Measurements from ENCODE around the gene SMAD7. TPM values are rescaled to one million over a fixed set of nuclear protein-coding genes. Genes with fewer than 3 reads are reported as not detected.
A peak's percentile ranks its signal among the peaks of the same experiment; 100 is the strongest.

Gene SMAD7
- total RNA-seq, 1 donor from 2014 or later, result 54.4 TPM

- DNase-seq (ENCODE audit: low spot score), result no peak
Measured at GRCh38 chr18:48946329-48946835, 4.4 kb downstream of the SMAD7 start.

DNA sequence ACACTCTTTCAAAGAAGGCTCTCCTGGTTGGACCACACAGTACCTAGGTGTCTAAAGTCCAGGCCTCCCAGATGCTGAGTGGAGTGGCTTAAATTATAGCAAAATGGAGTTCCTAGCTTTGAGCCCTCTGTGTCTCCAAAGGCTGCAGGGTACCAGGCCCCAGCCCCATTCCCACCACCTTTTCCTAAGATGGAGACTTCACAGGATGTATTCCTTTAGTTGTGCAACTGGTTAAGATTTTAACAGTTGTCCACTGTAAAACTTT, 4.9 kb downstream of the SMAD7 start:
- peak; percentile 7 for DNase-seq (ENCODE audit: low spot score)

- DNase-seq (ENCODE audit: low spot score), result peak; percentile 35
Measured at GRCh38 chr18:48944634-48945033, 6.1 kb downstream of the SMAD7 start.

- DNase-seq (ENCODE audit: low spot score), result no peak
Measured at GRCh38 chr18:48943736-48944527, 6.8 kb downstream of the SMAD7 start.

DNA sequence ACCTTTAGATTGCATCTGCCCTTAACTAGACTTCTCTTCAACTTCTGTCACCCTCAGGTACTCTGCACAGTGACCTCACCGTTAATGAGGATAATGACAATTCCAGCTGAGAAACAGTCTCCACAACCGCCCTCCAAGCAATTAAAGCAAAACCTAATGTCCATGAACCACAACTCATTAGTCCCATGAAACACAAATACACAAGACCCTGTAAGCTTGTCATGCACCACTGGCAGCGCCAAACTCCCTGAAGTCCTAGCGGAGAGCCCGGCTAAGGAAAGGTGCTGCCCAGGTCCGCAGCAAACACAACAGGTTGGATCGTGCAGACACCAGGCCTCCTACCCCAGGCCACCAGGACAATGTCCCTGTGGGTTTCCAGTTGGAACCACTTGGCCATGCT, 7.4 kb downstream of the SMAD7 start:
- DNase-seq (ENCODE audit: low spot score), result no peak

DNA sequence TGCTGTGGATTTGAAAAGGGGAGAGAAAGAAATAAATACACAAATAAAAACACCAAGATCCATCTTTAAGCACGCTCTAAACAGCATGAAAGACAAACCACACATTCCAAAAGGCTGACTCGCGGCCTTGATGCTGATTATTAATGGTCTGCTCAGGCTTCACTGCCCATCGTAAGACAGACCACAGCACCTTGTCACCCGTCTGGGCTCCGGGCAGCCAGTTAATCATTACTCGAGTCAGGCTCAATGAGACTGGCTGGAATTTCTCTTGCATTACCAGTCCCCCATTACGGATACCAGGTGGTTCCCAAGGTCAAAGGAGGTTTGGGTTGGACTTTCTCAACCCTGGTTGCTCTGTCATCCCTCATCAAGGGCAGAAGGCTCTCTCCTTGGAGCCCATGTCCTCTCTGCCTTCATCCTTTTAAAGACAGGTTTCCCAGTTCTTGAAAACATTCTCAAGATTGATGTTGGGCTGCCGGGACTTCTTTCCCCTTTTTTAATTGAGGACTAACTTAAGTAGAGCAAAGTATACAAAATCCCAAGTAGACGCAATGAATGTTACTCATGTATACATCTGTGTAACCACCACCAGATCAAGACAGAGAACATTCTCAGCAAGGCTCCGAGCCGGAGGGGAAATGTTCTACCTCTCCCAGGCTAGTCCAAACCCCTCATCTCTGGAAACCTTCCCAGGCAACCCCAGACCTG, 8.1 kb downstream of the SMAD7 start:
- DNase-seq (ENCODE audit: low spot score), result peak; percentile 59

GRCh38 chr18:48942086-48942485, 8.7 kb downstream of the SMAD7 start:
- DNase-seq (ENCODE audit: low spot score), result no peak

GRCh38 chr18:48941672-48942071, 9.1 kb downstream of the SMAD7 start:
- no peak for DNase-seq (ENCODE audit: low spot score)

GRCh38 chr18:48940854-48941611, 9.7 kb downstream of the SMAD7 start:
- DNase-seq (ENCODE audit: low spot score), result peak; percentile 62

DNA sequence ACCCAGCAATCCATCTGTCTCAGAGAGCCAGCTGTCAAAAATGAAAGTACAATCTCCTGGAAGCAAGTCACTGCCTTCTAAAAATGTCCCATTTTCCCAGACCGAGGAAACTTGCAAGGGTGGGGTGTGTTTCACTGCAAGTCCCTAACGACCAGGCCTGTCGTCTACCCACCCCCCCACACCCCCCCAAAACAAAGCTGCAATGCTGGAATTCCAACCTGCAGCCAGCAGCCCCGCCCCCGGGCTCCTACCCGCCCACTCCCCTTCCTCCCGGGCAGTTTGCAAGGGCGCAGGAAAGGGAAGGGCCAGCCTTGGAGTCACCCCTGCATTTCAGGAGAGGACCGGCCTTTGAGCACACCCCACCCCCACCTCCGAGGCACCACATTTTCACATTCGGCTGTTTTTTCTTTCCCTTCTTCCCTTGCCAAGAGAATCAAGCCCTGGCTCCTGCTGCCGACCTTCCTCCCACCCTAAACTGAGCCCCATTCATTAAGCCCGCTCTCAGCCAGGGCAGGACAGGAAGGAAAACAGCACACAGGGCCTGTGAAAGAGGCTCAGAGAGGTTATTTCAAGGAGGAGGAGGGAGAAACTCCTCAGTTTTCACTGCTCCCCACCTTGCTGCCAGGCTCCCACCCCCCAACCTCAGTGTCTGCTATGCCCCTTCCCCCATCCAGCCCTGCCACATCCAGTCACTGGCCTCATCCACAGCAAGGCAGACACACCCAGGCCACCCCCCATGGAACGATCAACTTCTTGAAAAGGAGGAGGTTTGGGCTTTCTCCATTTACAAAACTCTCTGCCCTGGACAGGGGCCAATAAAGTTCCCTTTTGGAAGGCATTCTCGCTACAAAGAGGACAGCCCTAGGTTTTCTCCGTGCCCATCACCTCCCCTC, 11.3 kb downstream of the SMAD7 start:
- peak; percentile 94 for DNase-seq (ENCODE audit: low spot score)

DNA sequence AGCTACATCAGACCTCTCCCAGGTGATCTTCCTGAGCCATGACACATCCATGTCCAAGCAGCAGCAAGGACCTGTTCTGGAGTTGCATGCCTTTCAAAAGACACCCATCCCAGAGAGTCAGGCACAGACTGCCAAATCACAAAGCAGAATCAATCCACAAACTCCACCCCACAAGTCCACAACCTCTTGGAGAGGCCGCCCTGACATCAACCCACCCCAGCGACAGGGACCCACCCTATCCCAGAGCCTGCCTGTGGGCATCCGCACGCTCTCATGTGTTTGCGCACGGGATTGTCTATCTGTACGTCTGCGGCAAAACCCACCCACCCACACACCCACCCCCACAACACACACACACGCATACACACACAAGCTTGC, 11.9 kb downstream of the SMAD7 start:
- no peak for DNase-seq (ENCODE audit: low spot score)

DNA sequence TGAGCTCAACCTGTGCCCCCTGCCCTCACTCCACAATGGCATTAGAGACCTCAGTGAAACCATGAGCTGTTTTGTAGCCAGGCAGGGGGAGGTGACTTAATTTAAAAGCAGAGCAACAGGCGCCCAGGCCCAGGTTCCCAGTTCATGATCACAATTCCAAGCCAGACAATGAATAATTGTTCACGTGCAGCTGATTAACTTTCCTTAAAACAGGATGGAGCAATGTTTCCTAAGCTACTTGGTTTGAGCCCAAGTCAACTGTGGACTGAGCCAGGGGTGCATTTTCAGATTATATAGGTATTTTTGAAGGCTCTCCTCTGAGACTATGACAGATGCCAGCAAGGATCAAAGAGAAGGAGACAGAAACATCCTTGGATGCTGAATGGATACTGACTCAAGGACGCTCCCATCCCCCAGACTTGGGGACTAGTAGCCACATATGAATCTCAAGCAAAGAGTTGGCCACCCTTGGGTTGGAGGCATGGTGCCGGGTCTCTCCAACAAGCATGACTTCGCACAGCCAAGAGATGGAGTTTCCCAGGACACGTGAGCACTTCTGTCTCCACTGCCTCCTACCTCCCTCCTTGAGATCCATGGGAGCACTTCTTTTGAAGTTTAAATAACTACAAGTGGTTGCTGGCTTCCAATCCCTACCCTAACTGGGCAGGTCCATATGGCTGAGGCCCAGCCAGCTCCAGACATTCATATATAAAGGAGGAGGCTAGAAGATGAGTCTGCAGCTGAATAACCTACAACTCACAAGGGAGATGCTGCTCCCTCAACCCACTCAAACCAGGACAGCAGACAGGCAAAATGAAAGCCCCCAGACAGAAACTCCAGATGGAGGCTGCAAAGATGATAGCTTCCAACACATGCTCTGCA, 12.7 kb downstream of the SMAD7 start:
- no peak for DNase-seq (ENCODE audit: low spot score)

DNA sequence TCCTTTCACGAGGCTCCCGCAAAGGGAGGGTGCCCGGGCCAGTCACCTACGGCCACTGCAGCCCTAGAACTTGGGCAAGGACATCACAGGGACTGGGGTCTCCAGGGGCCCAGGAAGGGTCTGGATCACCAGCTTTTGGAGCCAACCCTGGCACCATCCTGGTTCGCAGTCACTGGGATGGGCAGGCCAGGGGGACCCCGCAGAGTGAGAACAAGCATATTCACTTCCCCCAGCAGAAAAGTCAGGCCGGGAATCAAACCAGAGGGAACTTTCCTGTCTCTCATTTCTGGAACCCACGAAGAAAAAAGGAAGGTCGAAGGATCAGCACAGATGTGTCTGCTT, 15.4 kb downstream of the SMAD7 start:
- DNase-seq (ENCODE audit: low spot score), result no peak

- no peak for DNase-seq (ENCODE audit: low spot score)
Measured at GRCh38 chr18:48934723-48935432, 15.9 kb downstream of the SMAD7 start.

- no peak for DNase-seq (ENCODE audit: low spot score)
Measured at GRCh38 chr18:48934415-48934722, 16.4 kb downstream of the SMAD7 start.

- DNase-seq (ENCODE audit: low spot score), result no peak
Measured at GRCh38 chr18:48933578-48934414, 17.0 kb downstream of the SMAD7 start.

- peak; percentile 78 for DNase-seq (ENCODE audit: low spot score)
Measured at GRCh38 chr18:48932822-48933510, 17.8 kb downstream of the SMAD7 start.

GRCh38 chr18:48932462-48932818, 18.3 kb downstream of the SMAD7 start:
- DNase-seq (ENCODE audit: low spot score), result no peak

All from umbilical cord (tissue), 2 donors.